GM18505 (cell line): ENCODE results near the gene RNASE11.
"Not testable (repeated sequence)": the region's sequence is repeated elsewhere in the genome, so short reads cannot be mapped to it uniquely, and the experiment has no call there.

Source experiments
- ATAC-seq: cut with Tn5 transposase; IDR thresholded peaks from one replicate; pipeline ENCODE4 v1.9.1; 2021; ENCODE audit not compliant: unreplicated experiment
- POLR2A ChIP-seq: IDR thresholded peaks from 4 replicates; pipeline ENCODE4 v1.6.1; 2011; ENCODE audit warnings: borderline replicate concordance; ENCODE audit not compliant: insufficient read depth, insufficient read length; ENCODE audit errors: extremely low read depth

RNASE11 gene

DNA sequence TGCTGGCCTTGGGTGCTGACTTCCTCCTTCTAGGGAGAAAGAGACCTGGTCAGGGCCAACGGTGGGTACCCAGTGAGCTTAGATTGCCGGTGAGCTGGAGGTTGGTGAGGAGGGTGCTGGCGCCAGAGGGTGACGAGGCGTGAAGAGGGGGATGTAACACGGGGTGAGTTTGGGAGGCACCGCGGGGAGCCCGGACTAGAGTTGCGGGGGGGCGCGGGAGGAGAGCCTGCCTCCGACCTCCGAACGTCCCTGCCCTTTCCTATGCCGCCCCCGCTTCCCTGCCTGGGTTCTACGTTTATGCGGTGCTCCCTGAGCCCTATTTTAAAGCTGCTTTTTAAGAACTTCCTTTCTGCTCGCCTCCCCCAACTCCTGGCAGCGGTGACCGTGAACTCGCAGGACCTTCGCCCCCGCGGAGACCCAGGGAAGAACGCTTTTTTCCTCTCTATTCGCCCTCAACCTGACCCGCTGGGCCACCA, 35.1 kb upstream of the RNASE11 start:
- TF ChIP-seq POLR2A: no peak
- no peak for ATAC-seq

DNA sequence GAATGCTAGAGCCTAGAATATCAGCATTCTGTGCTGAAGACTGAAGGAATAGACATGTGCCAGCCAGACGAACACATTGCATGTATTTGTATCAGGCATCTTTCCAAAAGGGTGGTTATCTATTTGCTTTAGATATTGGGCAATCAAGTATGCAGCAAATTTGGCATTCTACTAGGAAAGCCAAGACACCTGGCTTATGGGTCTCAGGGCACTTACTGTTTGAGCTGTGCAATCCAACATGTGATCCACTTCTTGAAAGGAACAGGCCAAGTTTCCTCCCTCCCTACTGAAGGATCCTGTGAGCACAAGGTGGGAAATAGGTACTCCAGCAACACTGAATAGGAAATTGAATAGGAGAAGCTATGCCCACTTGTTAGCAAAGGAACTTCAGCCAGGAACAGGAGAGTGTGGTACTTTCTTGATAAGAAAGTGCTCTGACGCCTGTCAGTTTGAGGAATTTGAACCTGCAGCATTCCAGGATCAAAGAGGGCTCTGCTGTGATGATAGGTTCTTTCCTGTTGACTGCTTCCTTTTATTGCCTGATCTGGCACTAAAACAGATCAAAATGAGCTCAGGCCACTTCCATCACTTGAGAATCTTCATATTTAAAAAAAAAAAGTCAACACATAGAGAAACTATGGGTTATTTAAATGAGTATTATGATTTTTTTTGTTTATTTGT, 33.1 kb upstream of the RNASE11 start:
- TF ChIP-seq POLR2A: no peak
- ATAC-seq: no peak

DNA sequence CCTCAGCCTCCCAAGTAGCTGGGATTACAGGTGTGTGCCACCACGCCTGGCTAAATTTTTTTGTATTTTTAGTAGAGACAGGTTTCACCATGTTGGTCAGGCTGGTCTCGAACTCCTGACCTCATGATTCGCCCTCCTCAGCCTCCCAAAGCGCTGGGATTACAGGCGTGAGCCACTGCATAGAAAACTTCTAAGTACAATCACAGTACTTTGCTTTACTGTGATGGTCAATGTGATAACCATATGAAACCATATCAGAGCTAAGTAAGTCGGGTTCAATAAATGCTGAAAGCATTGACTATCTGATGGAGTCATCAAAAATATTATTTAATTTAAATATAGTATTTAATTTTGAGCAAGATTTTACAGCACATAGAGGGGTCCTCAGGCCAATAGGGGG, 31.9 kb upstream of the RNASE11 start:
- not testable (repeated sequence) for ATAC-seq

DNA sequence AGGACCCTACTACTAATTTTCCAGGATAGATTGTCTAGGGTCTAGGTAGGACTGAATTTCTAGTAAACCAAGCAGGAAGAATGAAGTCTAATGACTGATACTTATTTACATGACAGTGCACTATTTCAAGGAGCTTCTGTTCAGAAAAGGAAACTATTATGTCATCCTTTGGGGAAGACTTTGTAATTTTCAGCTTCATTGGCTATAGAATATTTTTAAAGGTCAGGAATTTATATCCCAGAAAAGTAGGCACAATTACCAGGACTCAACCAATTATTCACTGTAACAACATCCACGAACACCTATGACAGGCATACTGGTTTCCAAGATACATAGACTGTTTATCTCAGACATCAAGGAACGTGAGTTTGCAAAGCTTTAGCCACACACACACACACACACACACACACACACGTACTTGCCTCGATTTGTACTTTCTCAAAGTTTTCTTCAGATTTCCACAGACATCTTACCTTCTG, 30.5 kb upstream of the RNASE11 start:
- no peak for TF ChIP-seq POLR2A
- no peak for ATAC-seq

DNA sequence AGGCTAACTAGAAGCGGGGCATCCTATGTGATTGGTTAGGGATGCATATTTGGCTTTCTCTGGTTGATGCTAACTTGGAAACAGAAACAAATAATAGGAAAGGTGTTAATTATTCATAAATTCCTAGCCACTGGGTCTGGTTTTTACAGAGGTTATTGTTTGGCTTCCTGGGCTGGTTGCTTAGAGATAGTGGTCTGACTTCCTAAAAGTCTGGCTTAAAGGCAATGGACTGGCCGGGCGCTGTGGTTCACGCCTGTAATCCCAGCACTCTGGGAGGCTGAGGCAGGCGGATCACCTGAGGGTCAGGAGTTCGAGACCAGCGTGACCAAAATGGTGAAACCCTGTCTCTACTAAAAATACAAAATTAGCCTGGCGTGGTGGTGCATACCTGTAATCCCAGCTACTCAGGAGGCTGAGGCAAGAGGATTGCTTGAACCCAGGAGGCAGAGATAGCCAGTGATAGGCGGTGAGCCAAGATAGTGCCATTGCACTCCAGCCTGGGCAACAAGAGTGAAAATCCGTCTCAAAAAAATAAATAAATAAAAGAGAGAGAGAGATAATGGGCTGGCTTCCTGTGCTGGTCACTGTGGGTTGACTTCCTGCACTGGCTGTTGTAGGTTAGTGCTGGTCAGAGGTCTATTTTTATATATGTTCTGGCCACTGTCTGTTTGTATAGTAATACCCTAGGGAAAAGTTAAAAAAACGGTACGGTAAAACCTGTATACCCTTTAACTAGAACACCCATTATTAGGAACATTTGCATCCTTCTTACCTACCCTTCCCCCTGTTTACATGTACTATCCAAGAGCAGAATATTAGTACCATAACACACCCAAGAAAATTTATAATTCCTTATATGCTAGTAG, 29.6 kb upstream of the RNASE11 start:
- ATAC-seq: peak; percentile 35
- TF ChIP-seq POLR2A: no peak

DNA sequence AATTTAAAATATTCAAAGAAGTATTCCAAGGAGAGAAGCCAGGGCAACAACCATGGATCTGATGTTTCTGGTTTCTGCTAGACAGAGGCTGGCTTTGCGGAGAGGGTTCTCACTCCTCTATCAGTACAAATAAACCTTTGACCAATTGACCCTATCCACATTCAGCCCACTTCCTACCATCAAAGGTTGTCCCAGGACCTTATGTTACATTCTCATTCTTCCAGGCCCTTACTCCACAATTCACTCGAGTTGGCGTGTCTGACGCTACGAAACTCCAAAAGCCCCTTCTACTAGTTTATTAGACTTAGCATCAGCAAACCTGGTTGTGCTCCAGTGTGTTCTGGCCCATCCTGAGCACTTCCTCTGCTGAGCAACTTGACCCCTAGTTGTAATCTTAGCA, 28.2 kb upstream of the RNASE11 start:
- TF ChIP-seq POLR2A: no peak
- ATAC-seq: no peak

DNA sequence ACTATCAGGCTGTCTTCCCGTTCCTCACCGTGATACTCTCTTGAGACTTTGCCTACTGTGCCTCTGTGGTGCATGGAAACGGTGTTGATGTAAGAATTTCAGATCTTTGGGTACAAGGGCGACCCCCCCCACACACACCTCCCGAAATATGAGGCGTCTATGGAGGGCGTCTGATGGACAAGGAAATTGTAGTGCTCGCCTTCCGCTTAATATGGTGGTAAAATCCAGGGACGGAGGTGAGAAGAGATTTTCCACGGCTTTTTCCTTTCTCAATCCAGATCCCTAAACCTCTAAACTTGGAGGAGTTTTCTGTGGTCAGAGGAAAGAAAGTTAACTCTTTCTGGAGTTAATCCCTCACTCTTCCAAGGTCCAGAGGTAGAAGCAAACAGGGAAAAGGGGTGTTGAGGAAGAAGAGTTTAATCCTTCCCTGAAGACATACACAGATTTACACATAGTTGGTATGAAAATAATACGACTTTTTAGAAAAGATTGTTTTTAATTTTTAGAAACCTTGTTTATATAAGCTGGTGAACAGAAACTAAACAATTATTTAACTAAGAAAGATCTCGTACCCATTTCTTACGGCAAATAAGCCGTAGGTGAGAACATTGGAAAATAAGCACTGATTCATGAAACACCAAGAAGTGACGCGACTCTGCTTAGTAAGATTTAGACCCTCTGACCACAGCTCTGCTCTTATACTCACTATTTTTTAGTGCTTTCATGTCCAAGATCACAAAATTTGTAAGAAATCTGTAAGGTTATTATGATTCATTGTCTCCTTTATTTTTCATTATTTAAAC, 26.4 kb upstream of the RNASE11 start:
- ATAC-seq: no peak
- no peak for TF ChIP-seq POLR2A

DNA sequence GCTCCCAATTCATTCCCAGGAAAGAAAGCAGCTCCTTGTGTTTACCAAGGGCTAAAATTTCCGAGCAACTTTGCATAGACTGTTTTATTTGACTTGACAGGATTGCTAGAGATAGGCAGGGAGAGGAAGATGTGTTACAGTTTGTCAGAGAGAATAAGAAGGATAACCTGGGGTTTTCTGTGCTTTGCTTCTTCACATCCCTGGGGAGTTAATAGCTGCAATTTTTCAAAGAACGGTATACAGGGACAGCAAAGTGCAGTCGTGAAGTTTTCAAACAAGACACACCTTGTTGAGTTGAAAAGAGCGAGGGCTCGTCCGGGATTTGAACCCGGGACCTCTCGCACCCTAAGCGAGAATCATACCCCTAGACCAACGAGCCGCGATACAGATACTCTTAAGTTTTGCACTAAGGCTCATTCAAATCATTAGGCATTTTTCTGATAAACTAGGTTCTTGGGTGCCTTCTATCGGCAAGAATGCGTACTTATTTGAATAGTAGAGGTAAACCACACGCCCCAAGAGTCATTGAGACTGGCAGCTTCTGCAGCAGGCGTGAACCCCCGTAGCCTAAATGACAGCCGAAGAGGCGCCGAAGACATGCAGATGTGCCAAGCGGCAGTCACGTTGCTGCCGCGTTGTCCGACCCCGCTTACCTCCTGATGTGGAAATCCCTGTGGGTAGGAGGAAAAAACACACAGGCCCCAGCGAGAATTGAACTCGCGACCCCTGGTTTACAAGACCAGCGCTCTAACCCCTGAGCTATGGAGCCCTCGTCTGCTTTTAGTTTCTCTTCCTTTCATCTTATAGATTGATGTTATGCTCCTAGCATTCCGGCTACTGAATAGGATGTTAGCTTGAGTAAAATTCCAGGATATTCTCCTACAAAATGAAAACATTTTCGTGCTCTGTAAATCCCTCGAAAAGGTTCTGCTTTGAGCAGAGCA, 25.6 kb upstream of the RNASE11 start:
- TF ChIP-seq POLR2A: no peak
- ATAC-seq: peak; percentile 63

DNA sequence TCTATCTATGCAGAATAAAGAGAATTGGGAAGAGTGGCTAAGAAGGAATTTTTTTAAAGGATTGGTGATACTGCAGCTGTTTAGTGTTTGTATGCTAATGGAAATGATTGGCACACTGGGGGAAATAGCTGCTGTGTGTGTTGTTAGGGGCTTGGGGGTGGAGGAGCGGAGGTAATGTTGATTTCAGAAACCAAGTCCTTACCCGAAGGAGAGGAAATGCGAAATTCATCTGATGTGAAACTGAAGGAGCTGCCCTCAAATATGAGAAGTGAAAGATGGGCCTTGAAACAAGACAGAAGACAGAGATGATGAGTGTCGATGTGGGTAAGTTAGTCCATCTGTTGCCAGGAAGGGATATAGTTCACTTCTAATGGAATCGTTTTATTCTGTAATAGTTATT, 24.6 kb upstream of the RNASE11 start:
- ATAC-seq: peak; percentile 26

DNA sequence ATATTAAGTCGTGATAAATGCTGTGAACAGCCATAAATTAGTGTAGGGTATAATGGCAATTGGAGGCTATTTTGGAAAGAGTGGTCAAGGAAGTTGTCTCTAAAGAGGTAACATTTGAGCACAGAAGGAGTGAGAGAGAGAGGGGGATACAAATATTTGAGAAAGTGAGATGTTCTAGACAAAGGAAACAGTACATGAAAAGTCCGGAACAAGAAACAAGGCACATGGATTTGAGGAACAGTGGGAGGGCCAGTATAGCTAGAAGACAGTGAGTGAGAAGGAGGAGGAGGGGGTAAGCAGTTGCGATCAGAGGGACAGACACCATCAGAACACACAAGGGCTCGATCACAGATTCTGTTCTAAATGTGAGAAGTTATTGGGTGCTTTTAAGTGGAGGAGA, 23.5 kb upstream of the RNASE11 start:
- ATAC-seq: no peak
- no peak for TF ChIP-seq POLR2A

More for the DNA sequence above, 24.6 kb upstream of the RNASE11 start:
- TF ChIP-seq POLR2A: no peak

DNA sequence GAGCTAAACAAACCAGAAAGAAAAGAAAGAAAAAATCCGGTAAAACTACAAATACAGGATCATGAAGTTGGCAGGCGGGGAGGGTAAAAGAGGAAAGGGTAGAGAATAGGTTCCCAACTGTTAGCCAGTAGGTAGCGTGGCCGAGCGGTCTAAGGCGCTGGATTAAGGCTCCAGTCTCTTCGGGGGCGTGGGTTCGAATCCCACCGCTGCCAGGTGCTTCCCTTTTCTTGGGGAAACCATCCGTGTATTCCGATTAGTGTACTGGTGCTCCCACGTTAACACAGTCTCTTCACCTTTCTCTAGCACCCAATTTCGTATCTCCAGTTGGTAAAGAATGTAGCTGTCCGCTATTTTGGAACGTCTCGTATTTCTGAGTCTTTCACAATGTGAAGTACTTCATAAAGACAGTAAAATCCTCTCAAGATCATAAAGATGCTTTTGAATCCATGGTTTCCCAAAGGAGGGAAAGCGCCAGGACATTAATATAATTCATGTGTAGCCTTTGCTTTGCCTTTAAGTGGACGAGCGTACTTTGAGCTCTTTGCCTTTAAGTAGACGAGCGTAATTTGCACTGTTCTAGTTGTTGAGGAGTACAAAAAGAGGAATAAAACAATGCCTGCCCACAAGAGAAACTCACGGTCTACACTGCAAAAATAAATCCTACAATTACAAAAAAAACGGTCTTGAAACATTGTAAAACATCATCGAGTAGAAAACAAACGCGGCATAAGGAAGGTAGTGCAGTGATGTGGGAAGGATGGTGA, 22.4 kb upstream of the RNASE11 start:
- ATAC-seq: no peak

More for the DNA sequence above, 22.4 kb upstream of the RNASE11 start:
- TF ChIP-seq POLR2A: no peak
